K562 (cell line): ENCODE data around the gene STX1A. TPM values are rescaled to one million over a fixed set of nuclear protein-coding genes. Genes with fewer than 3 reads are reported as not detected.

ENCODE experiments used
- ASH1L ChIP-seq: fragments of 450-650 bp; IDR thresholded peaks from 2 replicates; pipeline ENCODE4 v1.6.1; 2018; ENCODE audit warnings: borderline replicate concordance, mild to moderate bottlenecking, low read depth; ENCODE audit not compliant: partially characterized antibody
- ETV1 ChIP-seq: fragments of 450-650 bp; conservative IDR thresholded peaks from 2 replicates; pipeline ENCODE4 v1.6.1; 2016; ENCODE audit warnings: missing genetic modification characterization, control low read depth, low read depth, missing compliant biosample characterization
- FOSL1 ChIP-seq: fragments of 200-800 bp; sonication (Bioruptor generic); conservative IDR thresholded peaks from 2 replicates; pipeline ENCODE4 v1.6.1; 2016; ENCODE audit warnings: missing genetic modification characterization, missing compliant biosample characterization
- FOXA3 ChIP-seq, 2 experiments: fragments of 450-650 bp in 1 of 2; sonication (generic) in 1 of 2; formaldehyde crosslinking; IDR thresholded peaks in 1 of 2; conservative IDR thresholded peaks in 1 of 2; 2 replicates each; pipeline versions ENCODE4 v1.4.0 to v1.8.0; 2020 to 2022; ENCODE audit warnings: mild to moderate bottlenecking in 2 of 2, missing genetic modification reagents in 1 of 2
- MTA3 ChIP-seq: fragments of 450-650 bp; formaldehyde crosslinking; IDR thresholded peaks from 2 replicates; pipeline ENCODE4 v1.6.1; 2017; ENCODE audit warnings: mild to moderate bottlenecking, borderline replicate concordance
- NR2C1 ChIP-seq, 2 experiments: fragments of 450-650 bp; IDR thresholded peaks; 2 replicates each; pipeline ENCODE4 v1.6.1; 2017; ENCODE audit warnings: mild to moderate bottlenecking in 2 of 2, antibody characterized with exemption in 1 of 2, inconsistent platforms in 1 of 2, missing compliant biosample characterization in 1 of 2, missing genetic modification characterization in 1 of 2
- RUNX1 ChIP-seq: sonication (generic); IDR thresholded peaks from 2 replicates; pipeline ENCODE4 v1.6.1; 2016; ENCODE audit warnings: antibody characterized with exemption, low read depth
- ZNF384 ChIP-seq: IDR thresholded peaks from 2 replicates; pipeline ENCODE4 v1.6.1; 2012; ENCODE audit warnings: low read depth, low read length, improper control_type of control experiment
- ZNF695 ChIP-seq: fragments of 450-650 bp; formaldehyde crosslinking; IDR thresholded peaks from 2 replicates; pipeline ENCODE4 v1.4.0; 2020; ENCODE audit warnings: mild to moderate bottlenecking, moderate library complexity
- polyA plus RNA-seq, 8 experiments: library from polyadenylated mRNA; depleted of rRNA in 4 of 8; stranded (reverse) in 5 of 8; unstranded in 3 of 8; fragments of >200 nt; fragmentation: Nextera tagmentation in 2 of 8; fragmentation: Illumina TruSeq in 1 of 8; extraction: Ambion mirVana in 2 of 8; extraction: Trizol in 1 of 8; gene quantifications; 2 replicates each; pipeline versions ENCODE4 v1.2.1 to v1.2.3, GENCODE V29; 2011 to 2014; ENCODE audit warnings: inconsistent platforms in 1 of 8, missing spikeins in 1 of 8
- total RNA-seq, 7 experiments: library from RNA; depleted of rRNA in 6 of 7; stranded (reverse); fragments of >200 nt in 6 of 7; fragmentation: Illumina TruSeq in 2 of 7; extraction: Trizol in 2 of 7; gene quantifications; 2 replicates each; pipeline versions ENCODE4 v1.2.1 to v1.2.3, GENCODE V29; 2011 to 2021; ENCODE audit warnings: low replicate concordance in 1 of 7
- TF ChIP-seq, protein P1 (sequence below), 2 experiments: IDR thresholded peaks; 2 replicates each; pipeline ENCODE4 v1.6.1; 2011; ENCODE audit warnings: borderline replicate concordance in 1 of 2, control low read depth in 1 of 2, low read depth in 1 of 2, low read length in 1 of 2, mild to moderate bottlenecking in 1 of 2, mixed read lengths in 1 of 2, moderate library complexity in 1 of 2; ENCODE audit not compliant: insufficient read depth in 1 of 2, insufficient read length in 1 of 2, poor library complexity in 1 of 2, severe bottlenecking in 1 of 2; ENCODE audit errors: extremely low read depth in 1 of 2
- TF ChIP-seq, protein P2 (sequence below): sonication (generic); formaldehyde crosslinking; IDR thresholded peaks from 2 replicates; pipeline ENCODE4 v1.8.1; 2023; ENCODE audit warnings: mild to moderate bottlenecking, missing genetic modification reagents
- TF ChIP-seq, protein P3 (sequence below): fragments of 450-650 bp; IDR thresholded peaks from 2 replicates; pipeline ENCODE4 v1.6.1; 2016; ENCODE audit warnings: low read depth
- TF ChIP-seq, protein P4 (sequence below): fragments of 450-650 bp; formaldehyde crosslinking; IDR thresholded peaks from 2 replicates; pipeline ENCODE4 v1.4.0; 2020; ENCODE audit warnings: mild to moderate bottlenecking, moderate library complexity

Gene STX1A
- total and polyA plus RNA-seq, 9 of the 15 experiments (the other 6 are each of a cell fraction or from before 2014, with no cell fraction given), result 0.04 to 15.1 (median 6.3) TPM

DNA sequence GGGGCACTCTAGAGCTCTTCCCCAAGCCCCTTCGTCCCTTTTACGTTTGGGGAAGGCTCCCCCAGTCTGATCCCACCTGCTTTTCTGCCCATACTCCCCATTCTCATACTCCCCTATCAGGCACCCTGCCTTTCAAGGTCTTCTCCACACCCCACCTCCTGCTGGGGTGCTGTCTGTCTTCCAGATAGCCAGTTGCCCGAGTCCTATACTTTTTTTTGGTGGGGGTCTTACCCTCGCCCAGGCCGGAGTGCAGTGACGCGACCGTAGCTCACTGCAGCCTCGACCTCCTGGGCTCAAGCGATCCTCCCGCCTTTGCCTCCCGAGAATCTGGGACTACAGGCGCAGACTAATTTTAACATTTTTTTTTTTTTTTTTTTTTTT, 19.9 kb upstream of the STX1A start (continued):
- TF ChIP-seq, protein P1, sequence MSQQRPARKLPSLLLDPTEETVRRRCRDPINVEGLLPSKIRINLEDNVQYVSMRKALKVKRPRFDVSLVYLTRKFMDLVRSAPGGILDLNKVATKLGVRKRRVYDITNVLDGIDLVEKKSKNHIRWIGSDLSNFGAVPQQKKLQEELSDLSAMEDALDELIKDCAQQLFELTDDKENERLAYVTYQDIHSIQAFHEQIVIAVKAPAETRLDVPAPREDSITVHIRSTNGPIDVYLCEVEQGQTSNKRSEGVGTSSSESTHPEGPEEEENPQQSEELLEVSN (IDR thresholded peaks at IDR 0.05; ENCODE audit: borderline replicate concordance in 1 of 2, extremely low read depth in 1 of 2, insufficient read depth in 1 of 2, insufficient read length in 1 of 2, low read depth in 1 of 2, low read length in 1 of 2, poor library complexity in 1 of 2, severe bottlenecking in 1 of 2), result peak in 1 of 2 experiments; percentile 45
- TF ChIP-seq FOSL1 (tag), result 0 out of 2 replicates have a peak, but pooled peaks have one; percentile 8
- TF ChIP-seq, protein P2, sequence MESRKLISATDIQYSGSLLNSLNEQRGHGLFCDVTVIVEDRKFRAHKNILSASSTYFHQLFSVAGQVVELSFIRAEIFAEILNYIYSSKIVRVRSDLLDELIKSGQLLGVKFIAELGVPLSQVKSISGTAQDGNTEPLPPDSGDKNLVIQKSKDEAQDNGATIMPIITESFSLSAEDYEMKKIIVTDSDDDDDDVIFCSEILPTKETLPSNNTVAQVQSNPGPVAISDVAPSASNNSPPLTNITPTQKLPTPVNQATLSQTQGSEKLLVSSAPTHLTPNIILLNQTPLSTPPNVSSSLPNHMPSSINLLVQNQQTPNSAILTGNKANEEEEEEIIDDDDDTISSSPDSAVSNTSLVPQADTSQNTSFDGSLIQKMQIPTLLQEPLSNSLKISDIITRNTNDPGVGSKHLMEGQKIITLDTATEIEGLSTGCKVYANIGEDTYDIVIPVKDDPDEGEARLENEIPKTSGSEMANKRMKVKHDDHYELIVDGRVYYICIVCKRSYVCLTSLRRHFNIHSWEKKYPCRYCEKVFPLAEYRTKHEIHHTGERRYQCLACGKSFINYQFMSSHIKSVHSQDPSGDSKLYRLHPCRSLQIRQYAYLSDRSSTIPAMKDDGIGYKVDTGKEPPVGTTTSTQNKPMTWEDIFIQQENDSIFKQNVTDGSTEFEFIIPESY (CRISPR knock-in tag), result no peak
- no peak for TF ChIP-seq NR2C1 (IDR thresholded peaks at IDR 0.05)
- 0 out of 2 replicates have a peak, but pooled peaks have one; percentile 14 for TF ChIP-seq NR2C1 (tag; IDR thresholded peaks at IDR 0.05)
- TF ChIP-seq, protein P3, sequence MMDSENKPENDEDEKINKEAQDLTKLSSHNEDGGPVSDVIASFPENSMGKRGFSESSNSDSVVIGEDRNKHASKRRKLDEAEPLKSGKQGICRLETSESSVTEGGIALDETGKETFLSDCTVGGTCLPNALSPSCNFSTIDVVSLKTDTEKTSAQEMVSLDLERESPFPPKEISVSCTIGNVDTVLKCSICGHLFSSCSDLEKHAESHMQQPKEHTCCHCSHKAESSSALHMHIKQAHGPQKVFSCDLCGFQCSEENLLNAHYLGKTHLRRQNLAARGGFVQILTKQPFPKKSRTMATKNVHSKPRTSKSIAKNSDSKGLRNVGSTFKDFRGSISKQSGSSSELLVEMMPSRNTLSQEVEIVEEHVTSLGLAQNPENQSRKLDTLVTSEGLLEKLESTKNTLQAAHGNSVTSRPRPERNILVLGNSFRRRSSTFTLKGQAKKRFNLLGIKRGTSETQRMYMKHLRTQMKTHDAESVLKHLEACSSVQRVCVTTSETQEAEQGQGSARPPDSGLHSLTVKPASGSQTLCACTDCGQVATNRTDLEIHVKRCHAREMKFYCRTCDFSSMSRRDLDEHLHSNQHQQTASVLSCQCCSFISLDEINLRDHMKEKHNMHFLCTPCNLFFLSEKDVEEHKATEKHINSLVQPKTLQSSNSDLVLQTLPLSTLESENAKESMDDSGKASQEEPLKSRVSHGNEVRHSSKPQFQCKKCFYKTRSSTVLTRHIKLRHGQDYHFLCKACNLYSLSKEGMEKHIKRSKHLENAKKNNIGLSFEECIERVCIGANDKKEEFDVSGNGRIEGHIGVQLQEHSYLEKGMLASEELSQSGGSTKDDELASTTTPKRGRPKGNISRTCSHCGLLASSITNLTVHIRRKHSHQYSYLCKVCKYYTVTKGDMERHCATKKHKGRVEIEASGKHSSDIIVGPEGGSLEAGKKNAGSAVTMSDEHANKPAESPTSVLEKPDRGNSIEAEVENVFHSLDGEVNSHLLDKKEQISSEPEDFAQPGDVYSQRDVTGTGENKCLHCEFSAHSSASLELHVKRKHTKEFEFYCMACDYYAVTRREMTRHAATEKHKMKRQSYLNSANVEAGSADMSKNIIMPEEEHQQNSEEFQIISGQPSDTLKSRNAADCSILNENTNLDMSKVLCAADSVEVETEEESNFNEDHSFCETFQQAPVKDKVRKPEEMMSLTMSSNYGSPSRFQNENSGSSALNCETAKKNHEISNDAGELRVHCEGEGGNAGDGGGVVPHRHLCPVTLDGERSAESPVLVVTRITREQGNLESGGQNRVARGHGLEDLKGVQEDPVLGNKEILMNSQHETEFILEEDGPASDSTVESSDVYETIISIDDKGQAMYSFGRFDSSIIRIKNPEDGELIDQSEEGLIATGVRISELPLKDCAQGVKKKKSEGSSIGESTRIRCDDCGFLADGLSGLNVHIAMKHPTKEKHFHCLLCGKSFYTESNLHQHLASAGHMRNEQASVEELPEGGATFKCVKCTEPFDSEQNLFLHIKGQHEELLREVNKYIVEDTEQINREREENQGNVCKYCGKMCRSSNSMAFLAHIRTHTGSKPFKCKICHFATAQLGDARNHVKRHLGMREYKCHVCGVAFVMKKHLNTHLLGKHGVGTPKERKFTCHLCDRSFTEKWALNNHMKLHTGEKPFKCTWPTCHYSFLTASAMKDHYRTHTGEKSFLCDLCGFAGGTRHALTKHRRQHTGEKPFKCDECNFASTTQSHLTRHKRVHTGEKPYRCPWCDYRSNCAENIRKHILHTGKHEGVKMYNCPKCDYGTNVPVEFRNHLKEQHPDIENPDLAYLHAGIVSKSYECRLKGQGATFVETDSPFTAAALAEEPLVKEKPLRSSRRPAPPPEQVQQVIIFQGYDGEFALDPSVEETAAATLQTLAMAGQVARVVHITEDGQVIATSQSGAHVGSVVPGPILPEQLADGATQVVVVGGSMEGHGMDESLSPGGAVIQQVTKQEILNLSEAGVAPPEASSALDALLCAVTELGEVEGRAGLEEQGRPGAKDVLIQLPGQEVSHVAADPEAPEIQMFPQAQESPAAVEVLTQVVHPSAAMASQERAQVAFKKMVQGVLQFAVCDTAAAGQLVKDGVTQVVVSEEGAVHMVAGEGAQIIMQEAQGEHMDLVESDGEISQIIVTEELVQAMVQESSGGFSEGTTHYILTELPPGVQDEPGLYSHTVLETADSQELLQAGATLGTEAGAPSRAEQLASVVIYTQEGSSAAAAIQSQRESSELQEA, result no peak
- 0 out of 2 replicates have a peak, but pooled peaks have one; percentile 2 for TF ChIP-seq ZNF695 (CRISPR knock-in tag)
- no peak for TF ChIP-seq ASH1L
- 0 out of 2 replicates have a peak, but pooled peaks have one; percentile 23 for TF ChIP-seq MTA3
- no peak for TF ChIP-seq RUNX1
- TF ChIP-seq ETV1 (tag), result no peak
- TF ChIP-seq, protein P4, sequence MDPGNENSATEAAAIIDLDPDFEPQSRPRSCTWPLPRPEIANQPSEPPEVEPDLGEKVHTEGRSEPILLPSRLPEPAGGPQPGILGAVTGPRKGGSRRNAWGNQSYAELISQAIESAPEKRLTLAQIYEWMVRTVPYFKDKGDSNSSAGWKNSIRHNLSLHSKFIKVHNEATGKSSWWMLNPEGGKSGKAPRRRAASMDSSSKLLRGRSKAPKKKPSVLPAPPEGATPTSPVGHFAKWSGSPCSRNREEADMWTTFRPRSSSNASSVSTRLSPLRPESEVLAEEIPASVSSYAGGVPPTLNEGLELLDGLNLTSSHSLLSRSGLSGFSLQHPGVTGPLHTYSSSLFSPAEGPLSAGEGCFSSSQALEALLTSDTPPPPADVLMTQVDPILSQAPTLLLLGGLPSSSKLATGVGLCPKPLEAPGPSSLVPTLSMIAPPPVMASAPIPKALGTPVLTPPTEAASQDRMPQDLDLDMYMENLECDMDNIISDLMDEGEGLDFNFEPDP (CRISPR knock-in tag), result 0 out of 2 replicates have a peak, but pooled peaks have one; percentile 1
- TF ChIP-seq FOXA3 (CRISPR knock-in tag; conservative IDR thresholded peaks at IDR 0.05 in 1 of 2, IDR thresholded peaks at IDR 0.05 in 1 of 2), result 0 out of 4 replicates have a peak, but pooled peaks of 1 of the 2 experiments have one; percentile 11
- 0 out of 2 replicates have a peak, but pooled peaks have one; percentile 39 for TF ChIP-seq ZNF384
